HG03039 (cell line): Measurements from ENCODE around the gene TIGAR.

Source experiments
- ATAC-seq: cut with Tn5 transposase; IDR thresholded peaks from one replicate; pipeline ENCODE4 v1.9.1; 2021; ENCODE audit warnings: mild to moderate bottlenecking, moderate library complexity; ENCODE audit not compliant: unreplicated experiment

TIGAR gene

GRCh38 chr12:4282103-4282891 lies 38.7 kb upstream of the TIGAR start:
- ATAC-seq = no peak

GRCh38 chr12:4282892-4283511 lies 38.0 kb upstream of the TIGAR start:
- no peak for ATAC-seq

DNA sequence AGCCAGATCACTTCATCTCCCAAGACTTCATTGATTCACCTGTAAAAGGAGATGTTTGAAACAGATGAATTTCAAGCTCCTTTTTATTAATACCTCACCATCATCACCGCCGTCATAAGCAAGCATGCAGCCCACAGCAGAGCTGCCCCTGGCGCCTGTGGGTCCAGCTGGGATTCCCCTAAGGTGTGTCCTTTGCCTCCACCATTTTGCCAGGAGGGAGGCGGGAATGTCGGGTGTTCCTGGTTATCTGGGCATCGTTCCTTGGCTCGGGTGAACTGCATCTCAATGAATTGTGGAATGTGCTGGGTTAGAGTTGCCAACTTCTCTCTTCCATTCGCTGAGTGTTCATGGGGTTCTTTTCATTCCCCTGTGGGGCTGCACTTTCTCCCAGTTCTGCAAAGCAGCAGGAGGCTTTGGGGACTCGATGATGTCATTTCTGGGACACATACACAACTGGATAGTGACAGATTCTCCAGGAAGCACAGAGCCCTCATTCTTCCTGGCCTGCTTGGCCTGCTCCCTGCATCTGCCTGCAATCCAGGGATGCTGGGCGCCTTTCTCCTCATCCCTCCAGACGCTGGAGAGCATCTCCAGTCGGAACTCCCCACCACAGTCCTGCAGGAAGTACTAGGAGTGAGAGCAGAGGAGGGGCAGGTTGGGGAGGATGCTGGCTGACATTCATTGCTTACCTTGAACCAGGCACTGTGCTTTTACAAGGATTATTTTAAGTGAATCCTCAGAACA lies 37.3 kb upstream of the TIGAR start:
- ATAC-seq = no peak

DNA sequence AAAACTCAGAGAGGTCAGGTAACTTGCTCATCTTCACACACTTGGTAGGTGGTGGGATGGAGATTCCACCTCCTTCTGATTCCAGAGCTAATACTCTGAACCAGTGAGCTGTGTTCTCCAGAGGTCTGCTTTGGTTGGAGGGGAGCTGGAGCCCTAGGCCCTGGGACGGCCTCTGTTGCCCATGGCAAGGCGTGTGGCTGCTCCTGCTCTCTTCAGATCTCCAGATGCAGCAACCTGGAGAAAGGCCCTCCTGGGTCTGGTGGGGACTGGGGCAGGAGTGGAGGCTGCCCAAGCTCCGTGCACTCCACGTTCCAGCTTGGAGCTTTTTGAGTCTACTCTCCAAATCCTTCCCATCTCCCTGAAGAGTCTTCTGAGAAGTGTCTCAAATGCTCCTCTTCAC lies 36.7 kb upstream of the TIGAR start:
- no peak for ATAC-seq

DNA sequence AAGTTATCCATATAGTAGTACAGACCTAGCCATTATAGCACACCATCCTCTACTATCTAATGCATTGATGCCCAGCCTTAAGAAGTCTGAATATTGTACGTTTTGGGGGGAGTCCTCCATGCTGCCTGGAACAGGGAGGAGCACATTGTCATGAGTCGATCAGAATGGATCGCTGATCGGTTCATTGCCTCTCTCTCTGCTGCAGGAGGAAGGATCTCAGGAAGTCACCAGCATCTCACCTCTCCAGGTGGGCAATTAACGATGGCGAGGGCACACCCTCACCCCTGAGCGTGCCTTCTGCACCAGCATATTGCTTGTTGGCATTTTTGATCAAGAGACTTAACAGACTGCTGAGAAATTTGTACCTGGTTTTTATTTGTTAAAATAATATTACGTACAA lies 35.9 kb upstream of the TIGAR start:
- ATAC-seq = no peak

GRCh38 chr12:4286228-4286627 lies 34.8 kb upstream of the TIGAR start:
- no peak for ATAC-seq

- ATAC-seq = no peak
Observed at GRCh38 chr12:4286771-4287317, 34.2 kb upstream of the TIGAR start.

DNA sequence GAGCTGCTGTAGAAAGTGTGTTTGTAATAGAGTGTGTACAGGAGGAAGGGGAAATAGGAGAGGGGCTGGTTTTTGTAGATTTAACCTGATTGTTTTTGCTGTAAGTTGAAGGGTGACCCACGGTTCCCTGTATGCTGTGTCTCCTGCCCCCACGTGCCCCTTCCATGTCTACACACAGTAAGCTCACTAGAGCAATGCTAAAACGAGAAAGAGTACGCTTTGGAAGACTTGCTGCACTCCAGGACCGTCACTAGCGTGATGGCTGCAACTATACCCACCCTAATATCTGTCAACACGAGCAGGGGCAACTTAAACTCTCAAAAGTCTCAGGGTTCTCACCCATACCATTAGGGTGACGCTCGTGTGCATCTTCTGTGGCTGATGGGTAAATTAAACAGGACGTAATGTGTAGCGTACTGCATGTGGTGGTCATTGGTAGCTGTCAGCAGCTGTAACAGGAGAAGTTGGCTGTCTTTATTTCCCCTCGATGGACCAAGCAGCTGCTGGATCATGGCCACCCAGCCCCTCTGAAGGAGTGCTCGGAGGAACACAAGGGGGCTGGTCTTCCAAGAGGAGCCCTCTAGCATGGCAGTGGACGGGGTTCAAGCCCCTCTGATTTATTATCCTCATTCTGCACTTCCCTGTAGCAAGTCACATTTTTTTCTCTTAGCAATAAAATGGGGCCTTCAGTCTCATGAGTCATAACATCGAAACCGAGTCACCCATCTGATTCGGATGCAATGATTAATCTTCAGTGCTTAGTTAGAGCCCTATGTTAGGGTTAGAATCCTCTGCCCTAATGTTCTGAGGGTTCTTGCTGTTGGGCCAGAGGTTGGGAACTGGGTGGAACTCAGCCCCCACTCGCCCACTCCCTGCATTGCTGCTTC lies 33.4 kb upstream of the TIGAR start:
- no peak for ATAC-seq

GRCh38 chr12:4288296-4289131 lies 32.5 kb upstream of the TIGAR start:
- no peak for ATAC-seq

DNA sequence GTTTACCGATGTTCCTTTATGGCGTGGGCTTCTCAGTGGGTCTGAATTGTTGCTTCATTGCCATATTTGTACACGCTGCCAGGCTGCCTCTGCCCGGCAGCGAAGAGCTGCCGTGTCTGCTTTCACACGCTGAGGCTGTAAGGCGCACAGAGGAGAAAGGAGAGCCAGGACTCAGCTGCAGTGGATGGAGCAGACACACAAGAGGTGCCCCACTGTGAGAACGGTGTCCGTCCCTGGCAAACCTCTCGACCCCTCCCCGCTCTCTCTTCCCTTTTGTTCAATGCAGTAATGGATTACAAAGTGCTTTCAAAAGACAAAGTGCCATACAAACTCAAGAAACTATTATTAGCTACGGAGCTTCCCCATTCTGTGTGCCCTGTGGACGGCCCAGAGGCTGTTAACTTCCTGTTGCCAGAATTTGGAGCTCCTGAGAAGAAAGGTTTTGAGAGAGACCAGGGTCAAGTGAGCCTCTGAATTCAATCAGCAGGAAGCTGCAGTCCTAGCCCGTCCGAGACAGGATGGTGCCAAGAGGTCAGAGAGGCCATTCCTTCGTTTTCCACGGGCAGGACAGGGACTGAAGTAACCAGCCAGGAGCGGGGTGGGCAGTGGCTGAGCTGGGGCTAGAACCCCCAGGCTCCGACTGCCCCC lies 31.7 kb upstream of the TIGAR start:
- ATAC-seq = no peak

DNA sequence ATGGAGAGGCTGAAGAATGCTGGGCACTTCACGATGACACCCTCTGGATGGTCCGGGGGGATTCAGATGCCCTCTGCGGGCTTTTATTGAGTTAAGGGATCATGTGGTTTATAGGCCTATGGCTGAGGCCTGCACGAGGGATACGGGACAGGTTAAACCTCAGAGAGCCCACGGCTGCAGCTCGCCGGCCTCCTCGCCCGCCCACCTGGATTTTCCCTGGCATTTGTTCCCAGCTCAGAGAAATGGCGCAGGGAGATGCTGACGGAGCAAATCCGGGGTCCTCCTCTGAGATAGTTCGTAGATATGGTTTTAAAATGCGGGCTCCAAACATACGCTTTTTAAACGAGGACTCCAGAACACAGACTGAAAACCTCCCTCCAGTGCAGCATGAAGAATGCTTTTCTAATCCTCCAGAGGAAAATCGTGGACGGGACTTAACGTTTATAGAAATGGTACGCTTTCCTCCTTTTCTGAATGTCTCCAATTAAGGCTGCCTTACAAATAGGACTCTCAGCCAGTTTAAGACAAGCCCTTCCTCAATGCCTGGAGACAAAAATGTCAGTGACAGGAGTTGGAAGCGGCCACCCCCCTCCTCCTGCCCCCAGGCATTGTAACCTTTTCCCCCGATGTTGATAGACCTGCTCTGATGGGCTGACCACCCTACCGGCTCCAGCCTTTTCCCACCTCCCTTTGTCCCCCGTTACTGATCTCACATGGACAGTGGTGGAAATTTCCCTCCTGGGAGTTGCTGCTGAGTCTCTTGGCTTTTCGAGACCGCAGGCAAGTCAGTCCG lies 30.8 kb upstream of the TIGAR start:
- ATAC-seq = no peak

DNA sequence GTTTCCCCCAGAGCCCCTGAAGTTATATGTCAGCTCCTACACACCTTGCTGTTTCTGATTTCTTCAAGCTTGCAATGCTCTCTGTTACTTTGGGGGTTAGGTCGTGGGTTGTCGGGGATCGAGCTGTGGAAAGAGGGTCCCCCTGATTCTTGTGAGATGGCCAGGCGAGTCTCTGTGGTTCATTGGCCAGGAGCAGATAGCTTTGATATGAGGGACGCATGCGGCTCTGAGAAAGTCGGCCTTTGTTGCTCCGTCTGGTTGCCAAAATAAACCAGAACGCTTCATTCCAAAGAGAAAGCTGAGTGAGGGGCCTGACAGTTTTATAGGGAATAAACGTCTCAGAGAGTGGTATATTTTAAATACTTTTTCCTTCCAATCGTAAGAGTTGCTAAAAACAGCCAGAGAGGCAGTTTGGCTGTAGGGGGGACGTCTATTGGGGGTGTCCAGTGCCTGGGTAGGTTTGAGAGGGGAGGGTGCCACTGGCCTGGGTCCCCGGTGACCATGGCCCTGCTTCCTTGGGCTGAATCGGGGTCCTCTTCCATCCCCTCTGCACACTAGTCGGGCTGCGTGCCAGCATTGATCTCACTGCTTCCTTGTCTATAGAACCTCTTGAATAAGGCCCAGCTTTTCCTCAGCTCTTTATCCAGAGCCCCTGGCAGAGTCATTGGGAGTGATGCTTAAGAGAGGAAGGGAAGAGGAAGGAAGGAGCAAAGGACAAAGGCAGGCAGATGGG lies 28.5 kb upstream of the TIGAR start:
- ATAC-seq = no peak

DNA sequence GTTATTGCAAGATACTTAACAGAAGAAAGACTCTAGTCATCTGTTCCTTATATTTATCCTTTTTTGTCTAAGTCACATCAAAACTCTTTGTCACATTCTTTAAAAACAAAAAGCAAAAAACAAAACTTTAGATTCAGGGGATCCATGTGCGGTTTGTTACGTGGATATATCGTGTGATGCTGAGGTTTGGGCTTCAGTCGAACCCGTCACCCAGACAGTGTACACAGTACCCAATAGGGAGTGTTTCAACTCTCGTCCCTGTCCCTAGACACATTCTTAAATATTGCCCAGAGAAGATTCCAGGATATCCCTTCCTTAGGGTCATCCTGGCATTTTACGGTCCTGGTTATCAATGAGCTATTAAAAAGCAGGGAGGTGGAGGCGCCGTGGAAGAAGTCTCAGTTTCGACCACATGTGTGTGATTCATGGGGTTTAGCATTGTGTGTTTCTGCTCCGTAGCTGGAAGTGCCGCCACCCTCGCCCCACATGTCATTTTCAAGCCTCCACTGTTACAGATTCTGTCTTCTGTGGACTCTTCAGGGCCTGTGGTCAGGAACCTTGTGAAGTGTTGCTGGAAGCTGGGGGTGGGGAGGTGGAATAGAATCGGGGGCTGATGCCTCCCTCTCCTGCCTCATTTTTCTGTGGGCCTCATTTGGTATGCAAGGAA lies 27.6 kb upstream of the TIGAR start:
- ATAC-seq = no peak

DNA sequence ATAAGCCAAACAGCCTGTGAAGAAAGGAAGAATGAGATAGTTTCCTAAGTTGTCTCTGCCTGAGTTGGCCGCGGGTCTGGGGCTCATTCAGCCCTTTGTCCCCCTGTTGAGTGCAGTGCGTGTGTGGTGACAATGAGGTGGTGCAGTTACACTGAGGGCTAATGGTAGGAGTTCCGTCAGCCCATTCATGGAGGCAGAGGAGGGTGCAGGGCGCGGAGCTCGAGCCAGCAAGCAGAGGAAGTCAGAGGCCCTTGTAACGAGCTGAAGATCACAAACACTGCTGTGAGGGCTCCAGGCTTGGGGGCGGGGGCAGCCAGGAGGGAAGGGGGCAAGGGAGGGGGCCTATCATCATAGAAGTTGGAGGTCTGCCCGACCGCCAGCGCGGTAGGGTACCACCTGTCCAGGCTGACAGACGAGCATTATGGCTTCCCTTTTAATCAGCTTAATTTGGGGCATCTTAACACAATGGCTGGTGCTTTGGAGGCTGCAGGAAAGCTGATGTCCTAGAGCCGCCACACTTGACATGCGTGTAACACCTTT lies 27.0 kb upstream of the TIGAR start:
- ATAC-seq = no peak

DNA sequence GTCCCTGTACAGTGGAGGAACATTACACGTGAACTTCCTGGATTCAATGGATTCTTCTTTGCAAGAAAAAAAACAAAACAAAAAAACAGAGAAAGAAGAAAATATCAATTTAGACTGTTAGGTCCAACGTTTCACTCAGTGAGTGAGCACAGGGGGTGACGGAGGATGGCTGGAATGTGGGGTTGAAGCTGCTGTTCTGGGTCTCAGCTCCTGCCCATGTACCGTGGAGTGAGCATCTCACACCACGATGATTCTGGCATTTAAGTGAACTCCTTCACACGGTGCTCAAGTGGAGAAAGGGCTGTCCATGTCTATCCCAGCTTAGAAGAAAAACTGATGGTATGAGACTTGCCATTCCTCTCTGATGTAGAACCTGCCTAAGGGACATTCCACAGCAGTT lies 24.3 kb upstream of the TIGAR start:
- no peak for ATAC-seq

GRCh38 chr12:4297617-4298016 lies 23.4 kb upstream of the TIGAR start:
- ATAC-seq = no peak

DNA sequence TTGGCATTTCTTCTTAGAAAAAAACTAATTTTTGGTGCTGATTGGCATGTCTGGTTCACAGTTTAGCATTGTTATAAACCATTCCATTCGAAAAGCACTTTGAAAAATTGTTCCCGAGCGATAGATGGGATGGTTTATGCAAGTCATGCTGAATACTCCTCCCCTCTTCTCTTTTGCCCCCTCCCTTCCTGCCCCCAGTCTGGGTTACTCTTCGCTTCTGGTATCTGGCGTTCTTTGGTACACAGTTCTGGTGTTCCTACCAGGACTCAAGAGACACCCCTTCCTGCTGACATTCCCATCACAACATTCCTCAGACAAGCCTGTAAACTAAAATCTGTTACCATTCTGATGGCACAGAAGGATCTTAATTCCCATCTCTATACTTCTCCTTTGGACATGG lies 20.1 kb upstream of the TIGAR start:
- no peak for ATAC-seq
